RWPE2 (cell line): ENCODE measurements around the gene ZNF729.

Experiments
- ATAC-seq: fragments of 200-7000 bp; cut with Tn5 transposase; 3 replicates; pipeline ENCODE4 v1.9.1; 2021; ENCODE audit warnings: low read depth
- DNase-seq: peaks from one replicate; pipeline ENCODE4 v3.0.0-alpha.2; 2020; ENCODE audit warnings: low spot score
- H3K27ac ChIP-seq: fragments of 450-650 bp; 2 replicates; pipeline ENCODE4 v1.5.1; 2017; ENCODE audit warnings: mild to moderate bottlenecking; ENCODE audit not compliant: poor library complexity, severe bottlenecking
- H3K27me3 ChIP-seq: fragments of 250-450 bp; sonication (Bioruptor Pico); 2 replicates; pipeline ENCODE4 v1.5.1; 2021; ENCODE audit warnings: mild to moderate bottlenecking, moderate library complexity; ENCODE audit not compliant: insufficient read depth, poor library complexity, severe bottlenecking
- H3K36me3 ChIP-seq: fragments of 250-450 bp; sonication (Bioruptor Pico); 2 replicates; pipeline ENCODE4 v1.5.1; 2020; ENCODE audit warnings: low read depth, mild to moderate bottlenecking, moderate library complexity
- H3K4me1 ChIP-seq: fragments of 250-450 bp; sonication (Bioruptor Pico); 2 replicates; pipeline ENCODE4 v1.5.1; 2021; ENCODE audit warnings: mild to moderate bottlenecking, moderate library complexity; ENCODE audit not compliant: insufficient read depth, poor library complexity, severe bottlenecking
- H3K4me3 ChIP-seq: fragments of 250-450 bp; sonication (Bioruptor Pico); 2 replicates; pipeline ENCODE4 v1.5.1; 2021; ENCODE audit warnings: mild to moderate bottlenecking, moderate library complexity; ENCODE audit not compliant: severe bottlenecking
- H3K9me3 ChIP-seq: fragments of 250-450 bp; sonication (Bioruptor Pico); 2 replicates; pipeline ENCODE4 v1.5.1; 2021; ENCODE audit warnings: mild to moderate bottlenecking, moderate library complexity; ENCODE audit not compliant: severe bottlenecking
- TF ChIP-seq, protein P1 (sequence below): fragments of 450-650 bp; IDR thresholded peaks from one replicate; pipeline ENCODE4 v1.5.1; 2017; ENCODE audit warnings: mild to moderate bottlenecking, moderate library complexity; ENCODE audit not compliant: poor library complexity, severe bottlenecking

Gene ZNF729

DNA sequence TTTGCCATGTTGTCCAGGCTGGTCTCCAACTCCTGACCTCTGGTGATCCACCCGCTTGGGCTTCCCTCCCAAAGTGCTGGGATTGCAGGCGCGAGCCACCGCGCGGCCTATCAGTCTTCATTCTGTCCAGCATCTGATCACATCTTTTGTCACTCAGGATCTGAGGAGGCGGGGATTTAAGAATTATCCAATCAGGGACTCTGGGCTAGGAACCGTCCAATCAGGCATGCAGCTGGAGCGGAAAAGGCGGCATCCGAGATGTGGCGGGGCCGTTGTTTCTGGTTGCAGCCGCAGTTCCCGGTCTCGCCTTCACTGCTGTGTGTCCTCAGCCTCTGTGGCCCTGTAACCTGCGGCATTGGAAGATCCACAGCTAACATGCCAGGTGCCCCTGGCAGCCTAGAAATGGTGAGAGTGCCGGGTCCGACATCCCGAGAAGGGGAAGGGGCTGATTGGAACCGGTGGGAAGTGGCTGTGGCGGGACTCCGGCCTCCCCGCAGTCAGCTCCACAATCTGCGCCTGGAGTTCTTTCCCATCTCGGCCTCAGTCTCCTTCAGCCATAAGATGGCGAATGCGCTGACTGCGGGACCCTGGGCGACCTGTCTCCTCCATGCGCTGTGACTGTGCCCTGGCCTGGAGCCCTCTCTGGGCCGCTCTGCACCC lies at the start of gene ZNF729:
TSS of gene ZNF729 (plus strand) at position 291 of the 660 bp plus-strand sequence. CDS start at position 376, 85 bp downstream.
- Histone ChIP-seq H3K4me1 (no peaks in the 10 kb centered on the region), H3K4me3 (no peak within 1 kb of the TSS), H3K27me3 (no peaks in the 10 kb centered on the region), H3K36me3 (no peaks in the 10 kb centered on the region), H3K9me3 (no peaks in the 10 kb centered on the region), H3K27ac (no peak within 1 kb of the TSS)
- TF ChIP-seq, protein P1, sequence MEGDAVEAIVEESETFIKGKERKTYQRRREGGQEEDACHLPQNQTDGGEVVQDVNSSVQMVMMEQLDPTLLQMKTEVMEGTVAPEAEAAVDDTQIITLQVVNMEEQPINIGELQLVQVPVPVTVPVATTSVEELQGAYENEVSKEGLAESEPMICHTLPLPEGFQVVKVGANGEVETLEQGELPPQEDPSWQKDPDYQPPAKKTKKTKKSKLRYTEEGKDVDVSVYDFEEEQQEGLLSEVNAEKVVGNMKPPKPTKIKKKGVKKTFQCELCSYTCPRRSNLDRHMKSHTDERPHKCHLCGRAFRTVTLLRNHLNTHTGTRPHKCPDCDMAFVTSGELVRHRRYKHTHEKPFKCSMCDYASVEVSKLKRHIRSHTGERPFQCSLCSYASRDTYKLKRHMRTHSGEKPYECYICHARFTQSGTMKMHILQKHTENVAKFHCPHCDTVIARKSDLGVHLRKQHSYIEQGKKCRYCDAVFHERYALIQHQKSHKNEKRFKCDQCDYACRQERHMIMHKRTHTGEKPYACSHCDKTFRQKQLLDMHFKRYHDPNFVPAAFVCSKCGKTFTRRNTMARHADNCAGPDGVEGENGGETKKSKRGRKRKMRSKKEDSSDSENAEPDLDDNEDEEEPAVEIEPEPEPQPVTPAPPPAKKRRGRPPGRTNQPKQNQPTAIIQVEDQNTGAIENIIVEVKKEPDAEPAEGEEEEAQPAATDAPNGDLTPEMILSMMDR = no peak
- no peak for DNase-seq
- no peak for ATAC-seq

DNA sequence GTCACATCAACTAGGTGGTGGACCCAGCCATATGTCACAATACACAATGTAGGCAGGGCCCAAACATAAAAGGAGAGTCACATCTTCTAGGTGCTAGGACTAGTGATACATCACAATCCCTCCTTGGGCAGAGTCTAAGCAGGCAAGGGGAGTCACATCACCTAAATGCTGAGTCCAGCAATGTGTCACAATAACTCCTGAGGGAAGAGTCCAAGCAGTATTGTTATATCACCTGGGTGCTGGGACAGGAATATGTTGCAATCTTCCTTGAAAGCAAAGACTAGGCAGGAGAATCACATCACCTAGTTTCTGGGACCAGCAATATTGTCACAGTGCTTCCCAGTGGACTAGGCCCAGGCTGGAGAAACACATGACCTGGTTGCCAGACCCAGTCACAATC lies 29.4 kb upstream of the ZNF729 start:
- no peaks in the 10 kb centered on the region for H3K27me3 ChIP-seq
- H3K4me3 ChIP-seq = no peak overlapping the region
- no peaks in the 10 kb centered on the region for H3K4me1 ChIP-seq
- DNase-seq = no peak
- peaks cover 2% of the 10 kb centered on the region for H3K9me3 ChIP-seq
- no peak overlapping the region for H3K27ac ChIP-seq
- TF ChIP-seq, protein P1 = no peak
- no peaks in the 10 kb centered on the region for H3K36me3 ChIP-seq
- ATAC-seq = no peak

DNA sequence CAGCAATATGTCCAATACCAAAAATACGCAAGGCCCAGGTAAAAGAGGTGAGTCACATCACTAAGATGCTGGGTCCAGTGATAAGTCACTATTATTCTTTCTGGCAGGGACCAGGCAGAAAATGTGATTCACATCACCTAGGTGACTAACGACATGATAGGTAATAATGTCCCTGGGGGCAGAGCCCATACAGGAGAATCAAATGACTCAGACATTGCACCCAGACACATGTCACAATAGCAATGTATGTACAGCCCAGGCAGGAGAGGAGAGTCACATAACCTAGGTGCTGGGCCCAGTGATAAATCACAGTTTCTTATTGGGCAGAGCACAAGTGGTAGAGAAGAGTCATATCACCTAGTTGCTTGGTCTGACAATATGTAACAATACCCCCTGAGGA lies 28.9 kb upstream of the ZNF729 start:
- no peak overlapping the region for H3K4me3 ChIP-seq
- TF ChIP-seq, protein P1 = no peak
- no peak overlapping the region for H3K27ac ChIP-seq
- H3K36me3 ChIP-seq = no peaks in the 10 kb centered on the region
- H3K27me3 ChIP-seq = no peaks in the 10 kb centered on the region
- no peak for ATAC-seq
- peaks cover 2% of the 10 kb centered on the region for H3K9me3 ChIP-seq
- no peak for DNase-seq
- no peaks in the 10 kb centered on the region for H3K4me1 ChIP-seq

DNA sequence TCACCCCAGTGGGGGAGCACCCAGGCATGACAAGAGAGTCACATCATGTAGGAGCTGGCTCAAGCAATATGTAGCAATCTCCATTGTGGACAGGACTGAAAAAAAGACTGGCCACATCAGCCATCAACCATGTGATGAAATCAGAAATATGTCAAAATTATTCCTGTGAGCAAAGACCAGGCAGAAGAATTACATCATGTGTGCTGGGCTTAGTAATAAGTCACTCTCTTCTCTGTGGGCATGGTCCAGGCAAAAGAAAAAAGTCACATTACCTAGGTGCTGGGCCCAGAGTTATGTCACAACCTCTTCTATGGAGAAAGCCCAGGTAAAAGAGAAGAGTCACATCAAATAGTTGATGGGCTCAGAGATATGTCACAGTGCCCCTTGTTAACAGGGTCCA lies 28.3 kb upstream of the ZNF729 start:
- TF ChIP-seq, protein P1 = no peak
- no peak for ATAC-seq
- no peak overlapping the region for H3K4me3 ChIP-seq
- H3K4me1 ChIP-seq = no peaks in the 10 kb centered on the region
- no peaks in the 10 kb centered on the region for H3K27me3 ChIP-seq
- peaks cover 2% of the 10 kb centered on the region for H3K9me3 ChIP-seq
- no peaks in the 10 kb centered on the region for H3K36me3 ChIP-seq
- DNase-seq = no peak
- H3K27ac ChIP-seq = no peak overlapping the region

DNA sequence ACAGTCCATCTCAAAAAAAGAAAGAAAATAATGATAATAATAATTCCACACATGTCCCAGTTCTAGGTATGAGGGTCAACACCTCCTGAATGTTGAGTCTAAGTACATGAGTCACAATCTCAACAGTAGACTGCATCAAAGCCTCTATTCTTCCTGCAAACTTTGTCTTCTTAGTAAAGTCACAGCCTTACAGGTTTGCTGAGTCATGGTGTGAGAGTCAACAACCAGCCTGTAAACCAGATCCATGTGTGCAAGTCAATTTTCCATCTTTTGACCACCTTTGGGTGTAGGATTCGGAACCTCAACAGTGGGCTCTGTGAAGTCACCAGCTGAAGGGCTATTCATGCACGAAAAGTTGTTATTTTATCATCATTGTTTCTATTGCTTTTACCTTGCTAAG lies 25.7 kb upstream of the ZNF729 start:
- Histone ChIP-seq H3K27me3 (no peaks in the 10 kb centered on the region), H3K4me1 (no peaks in the 10 kb centered on the region), H3K27ac (no peak overlapping the region), H3K4me3 (no peak overlapping the region), H3K36me3 (no peaks in the 10 kb centered on the region), H3K9me3 (peaks cover 2% of the 10 kb centered on the region)
- TF ChIP-seq, protein P1 = no peak
- no peak for ATAC-seq
- no peak for DNase-seq
